GM12878 (cell line): ENCODE data around the gene TMCO1. TPM values are rescaled to one million over a fixed set of nuclear protein-coding genes. Genes with fewer than 3 reads are reported as not detected.

Source experiments
- ATAC-seq: fragments of 200-7000 bp; cut with Tn5 transposase; 3 replicates; pipeline ENCODE4 v1.9.1; 2020; ENCODE audit warnings: mild to moderate bottlenecking, moderate library complexity
- BruUV-seq: library from RNA; stranded (reverse); fragments of 400-500 nt; replicated peaks from 2 replicates; lab custom pipeline; 2021; lab: Mats Ljungman, UMichigan
- CTCF ChIA-PET: fragments of 300-600 bp; sonication (Branson Sonifier 250); formaldehyde crosslinking; extraction: SDS; loops from one replicate; lab custom pipeline; 2021; ENCODE audit warnings: inconsistent platforms; lab: Yijun Ruan, JAX
- POLR2A ChIA-PET: fragments of 350-600 bp; formaldehyde crosslinking; extraction: SDS; loops from one replicate; lab custom pipeline; 2021; ENCODE audit warnings: inconsistent platforms; lab: Charles Lee
- RAD21 ChIA-PET: fragments of 300-600 bp; sonication (Branson Sonifier 250); formaldehyde crosslinking; loops from one replicate; lab custom pipeline; 2023; ENCODE audit warnings: antibody characterized with exemption; ENCODE audit not compliant: unreplicated experiment; lab: Charles Lee
- SMC1A ChIA-PET: fragments of 300-600 bp; sonication (Branson Sonifier 250); formaldehyde crosslinking; loops from one replicate; lab custom pipeline; 2023; ENCODE audit not compliant: unreplicated experiment, uncharacterized antibody; lab: Charles Lee
- DNase-seq: peaks from one replicate; pipeline ENCODE4 v3.0.0-alpha.2; 2011; ENCODE audit warnings: low read depth, low spot score
- FAIRE-seq: peaks from 3 replicates; lab custom pipeline; 2011; peaks lifted over from hg19 to GRCh38; lab: Jason Lieb, UNC
- H2AFZ ChIP-seq: 2 replicates; pipeline ENCODE4 v1.6.0; 2011; ENCODE audit warnings: low read depth, low read length, control low read depth; ENCODE audit not compliant: control insufficient read depth
- H3K27ac ChIP-seq: 2 replicates; pipeline ENCODE4 v1.5.1; 2011; ENCODE audit warnings: control low read depth; ENCODE audit not compliant: control insufficient read depth, insufficient read depth
- H3K27me3 ChIP-seq, 2 experiments: replicated peaks in 1 of 2; 2 replicates each; pipeline versions ENCODE4 v1.6.0 to v1.6.1; 2011; ENCODE audit warnings: low read length in 1 of 2; ENCODE audit not compliant: control insufficient read depth in 2 of 2, insufficient read depth in 2 of 2
- H3K36me3 ChIP-seq, 2 experiments: 2 replicates each; pipeline ENCODE4 v1.5.1; 2011; ENCODE audit warnings: low read length in 1 of 2; ENCODE audit not compliant: control insufficient read depth in 2 of 2, insufficient read depth in 2 of 2
- H3K4me1 ChIP-seq: 2 replicates; pipeline ENCODE4 v1.6.1; 2011; ENCODE audit warnings: mild to moderate bottlenecking, low read length, moderate library complexity, mixed read lengths; ENCODE audit not compliant: control insufficient read depth, insufficient read depth
- H3K4me2 ChIP-seq: 2 replicates; pipeline ENCODE4 v1.6.0; 2011; ENCODE audit warnings: control low read depth; ENCODE audit not compliant: control insufficient read depth, insufficient read depth
- H3K4me3 ChIP-seq: fragments of 200-600 bp; sonication (generic); 2 replicates; pipeline ENCODE4 v1.5.1; 2016
- H3K79me2 ChIP-seq: 2 replicates; pipeline ENCODE4 v1.6.0; 2011; ENCODE audit warnings: low read length; ENCODE audit not compliant: control insufficient read depth, insufficient read depth
- H3K9ac ChIP-seq: 2 replicates; pipeline ENCODE4 v1.8.0; 2011; ENCODE audit warnings: low read length, control low read depth, mixed read lengths; ENCODE audit not compliant: control insufficient read depth, insufficient read depth
- H3K9me3 ChIP-seq: replicated peaks from 3 replicates; pipeline ENCODE4 v1.5.1; 2011; ENCODE audit warnings: mild to moderate bottlenecking, low read length; ENCODE audit not compliant: control insufficient read depth, insufficient read depth
- H4K20me1 ChIP-seq: 2 replicates; pipeline ENCODE4 v1.6.0; 2011; ENCODE audit not compliant: control insufficient read depth, insufficient read depth
- EGR1 ChIP-seq, 2 experiments: IDR thresholded peaks; 1 replicate in 1 of 2; 2 replicates in 1 of 2; pipeline ENCODE4 v1.6.1; 2011 to 2012; ENCODE audit warnings: low read depth in 2 of 2, low read length in 2 of 2, borderline replicate concordance in 1 of 2, mild to moderate bottlenecking in 1 of 2, moderate library complexity in 1 of 2
- FOS ChIP-seq: IDR thresholded peaks from 3 replicates; pipeline ENCODE4 v1.6.1; 2011; ENCODE audit warnings: borderline replicate concordance; ENCODE audit not compliant: insufficient read length; ENCODE audit errors: extremely low read depth
- KAT2A ChIP-seq: conservative IDR thresholded peaks from 2 replicates; pipeline ENCODE4 v1.6.1; 2011; ENCODE audit warnings: low read depth, low read length; ENCODE audit not compliant: control insufficient read depth
- NFXL1 ChIP-seq: fragments of 450-650 bp; IDR thresholded peaks from 2 replicates; pipeline ENCODE4 v1.6.1; 2017; ENCODE audit warnings: antibody characterized with exemption, mild to moderate bottlenecking, borderline replicate concordance
- PKNOX1 ChIP-seq: fragments of 450-650 bp; IDR thresholded peaks from 2 replicates; pipeline ENCODE4 v1.6.1; 2016; ENCODE audit warnings: mild to moderate bottlenecking
- POLR2A ChIP-seq: IDR thresholded peaks from 2 replicates; pipeline ENCODE4 v1.6.1; 2011; ENCODE audit warnings: low read depth, mild to moderate bottlenecking, low read length
- SKIL ChIP-seq: fragments of 450-650 bp; IDR thresholded peaks from 2 replicates; pipeline ENCODE4 v1.6.1; 2017; ENCODE audit warnings: mild to moderate bottlenecking, low read depth, inconsistent platforms; ENCODE audit not compliant: poor library complexity, severe bottlenecking
- SRF ChIP-seq, 2 experiments: IDR thresholded peaks; 2 replicates each; pipeline ENCODE4 v1.6.1; 2011; ENCODE audit warnings: low read depth in 2 of 2, low read length in 2 of 2, mild to moderate bottlenecking in 1 of 2, moderate library complexity in 1 of 2
- ZBTB33 ChIP-seq: fragments of 450-650 bp; IDR thresholded peaks from 2 replicates; pipeline ENCODE4 v1.6.1; 2017; ENCODE audit warnings: mild to moderate bottlenecking
- ZSCAN29 ChIP-seq: fragments of 450-650 bp; IDR thresholded peaks from 2 replicates; pipeline ENCODE4 v1.6.1; 2017; ENCODE audit warnings: mild to moderate bottlenecking, moderate library complexity
- ZZZ3 ChIP-seq: IDR thresholded peaks from 2 replicates; pipeline ENCODE4 v1.6.1; 2011; ENCODE audit warnings: low read depth; ENCODE audit not compliant: control insufficient read depth, insufficient read length
- in situ Hi-C: fragments of 300-500 bp; cut with MboI; formaldehyde crosslinking; loops from 9 replicates; pipeline ENCODE4 v1.14.3; 2018; ENCODE audit warnings: mixed read lengths
- intact Hi-C: fragments of 100-400 bp; cut with micrococcal nuclease; formaldehyde crosslinking; loops from one replicate; pipeline ENCODE4 v1.14.2; 2022; ENCODE audit not compliant: unreplicated experiment
- polyA plus RNA-seq, 11 experiments: library from polyadenylated mRNA; depleted of rRNA in 4 of 11; unstranded in 6 of 11; stranded (reverse) in 5 of 11; fragments of >200 nt; fragmentation: Nextera tagmentation in 4 of 11; fragmentation: Illumina TruSeq in 1 of 11; extraction: Ambion mirVana in 4 of 11; extraction: Trizol in 1 of 11; gene quantifications; 1 replicate in 1 of 11; 2 replicates in 10 of 11; pipeline versions ENCODE4 v1.2.1 to v1.2.3, GENCODE V29; 2011 to 2016; ENCODE audit warnings: inconsistent platforms in 2 of 11, missing spikeins in 2 of 11, low read depth in 1 of 11
- total RNA-seq, 4 experiments: library from RNA; depleted of rRNA in 3 of 4; stranded (reverse); fragments of >200 nt in 3 of 4; fragmentation: Illumina TruSeq in 1 of 4; extraction: Trizol in 1 of 4; gene quantifications; 2 replicates each; pipeline versions ENCODE4 v1.2.1 to v1.2.3, GENCODE V29; 2013 to 2021

The TMCO1 gene
- total and polyA plus RNA-seq, 10 of the 15 experiments (the other 5 are each of a cell fraction or from before 2014, with no cell fraction given): 50.3 to 253 (median 126) TPM

- Histone ChIP-seq H2AFZ (no peak overlapping the region), H4K20me1 (no peaks in the 10 kb centered on the region), H3K27me3 (no peaks in the 10 kb centered on the region), H3K4me1 (no peaks in the 10 kb centered on the region), H3K79me2 (no peaks in the 10 kb centered on the region), H3K9me3 (peaks cover 1% of the 10 kb centered on the region; the same call in 1 of the 3 replicates), H3K4me2 (no peak overlapping the region), H3K36me3 (no peaks in the 10 kb centered on the region), H3K27ac (no peak overlapping the region), H3K4me3 (no peak overlapping the region), H3K9ac (no peak overlapping the region)
- in situ Hi-C loops (no loop called here), intact Hi-C loops (loop anchor here (5.0 kb wide), 1 partner anchor 233 kb away; no protein-coding TSS in a partner anchor)
- ChIA-PET SMC1A (interaction anchor here (0.6 kb wide), 1 partner anchor 10 kb away, joined by 3 read pairs; no protein-coding TSS in a partner anchor), RAD21 (no interaction called here), POLR2A (no interaction called here), CTCF (interaction anchor here (1.1 kb wide), 1 partner anchor 72 kb away, joined by 3 read pairs; no protein-coding TSS in a partner anchor)
- TF ChIP-seq ZBTB33 (no peak), SKIL (no peak), ZSCAN29 (no peak), POLR2A (no peak), KAT2A (no peak), FOS (no peak), ZZZ3 (no peak), EGR1 (IDR thresholded peaks at IDR 0.05; ENCODE audit: borderline replicate concordance in 1 of 2, low read depth in 2 of 2, low read length in 2 of 2) (no peak), SRF (IDR thresholded peaks at IDR 0.05; ENCODE audit: low read depth in 2 of 2, low read length in 2 of 2) (no peak), NFXL1 (no peak), PKNOX1 (no peak)
- DNase-seq: no peak
- BruUV-seq: no TSS peak
- no peak for ATAC-seq
- FAIRE-seq: no peak
These were observed 30.7 kb upstream of the TMCO1 start for GRCh38 chr1:165799387-165799786.
